Endometrial microvascular endothelial cells (primary cell): ENCODE data around the gene FAM177A1. TPM values are rescaled to one million over a fixed set of nuclear protein-coding genes. Genes with fewer than 3 reads are reported as not detected.
"Not testable (repeated sequence)": the region's sequence is repeated elsewhere in the genome, so short reads cannot be mapped to it uniquely, and the experiment has no call there.

Source experiments
- in situ Hi-C: cut with HindIII; loops from 2 replicates; pipeline ENCODE4 v1.10.0; 2017; ENCODE audit warnings: low sequenced_read_pairs, low pct_unique_long_range_greater_than_20kb; ENCODE audit errors: inconsistent ontology term
- total RNA-seq: library from RNA; depleted of rRNA; stranded (reverse); fragments of >200 nt; gene quantifications from one replicate; pipeline ENCODE4 v1.2.3, GENCODE V29; 2015; ENCODE audit errors: inconsistent ontology term

The FAM177A1 gene
- total RNA-seq, 1 donor from 2014 or later: 48.3 TPM

GRCh38 chr14:35051796-35052195 is 5.7 kb downstream of the FAM177A1 start:
- in situ Hi-C loops: no loop called here

GRCh38 chr14:35052637-35053036 is 6.6 kb downstream of the FAM177A1 start:
- in situ Hi-C loops: no loop called here

GRCh38 chr14:35061113-35061791 is 15.2 kb downstream of the FAM177A1 start:
- in situ Hi-C loops: not testable (repeated sequence)

GRCh38 chr14:35065731-35066130 is 19.7 kb downstream of the FAM177A1 start:
- in situ Hi-C loops: not testable (repeated sequence)

GRCh38 chr14:35068238-35069012 is 22.4 kb downstream of the FAM177A1 start:
- in situ Hi-C loops: no loop called here

- in situ Hi-C loops: no loop called here
Measured at GRCh38 chr14:35072226-35072625, 26.2 kb downstream of the FAM177A1 start.

- in situ Hi-C loops: no loop called here
Measured at GRCh38 chr14:35073486-35073885, 27.4 kb downstream of the FAM177A1 start.

- in situ Hi-C loops: no loop called here
Measured at GRCh38 chr14:35078082-35078481, 32.0 kb downstream of the FAM177A1 start.

- in situ Hi-C loops: no loop called here
Measured at GRCh38 chr14:35079742-35080141, 33.7 kb downstream of the FAM177A1 start.

- in situ Hi-C loops: no loop called here
Measured at GRCh38 chr14:35083530-35084150, 37.6 kb downstream of the FAM177A1 start.

- in situ Hi-C loops: no loop called here
Measured at GRCh38 chr14:35085441-35085840, 39.4 kb downstream of the FAM177A1 start.

- in situ Hi-C loops: no loop called here
Measured at GRCh38 chr14:35088514-35088913, 42.4 kb downstream of the FAM177A1 start.

- in situ Hi-C loops: not testable (repeated sequence)
Measured at GRCh38 chr14:35094645-35095044, 48.6 kb downstream of the FAM177A1 start.

GRCh38 chr14:35107866-35108265 is 61.8 kb downstream of the FAM177A1 start:
- in situ Hi-C loops: no loop called here

GRCh38 chr14:35112641-35113040 is 66.6 kb downstream of the FAM177A1 start:
- in situ Hi-C loops: no loop called here

GRCh38 chr14:35113308-35113950 is 67.4 kb downstream of the FAM177A1 start:
- in situ Hi-C loops: no loop called here

- in situ Hi-C loops: no loop called here
Measured at GRCh38 chr14:35114036-35114435, 68.0 kb downstream of the FAM177A1 start.

GRCh38 chr14:35116242-35116641 is 70.2 kb downstream of the FAM177A1 start:
- in situ Hi-C loops: no loop called here

GRCh38 chr14:35117112-35117511 is 71.0 kb downstream of the FAM177A1 start:
- in situ Hi-C loops: no loop called here
